HG02970 (cell line): Measurements from ENCODE around the gene SMIM44.

ENCODE experiments used
- ATAC-seq: cut with Tn5 transposase; IDR thresholded peaks from one replicate; pipeline ENCODE4 v1.9.1; 2021; ENCODE audit warnings: mild to moderate bottlenecking, moderate library complexity, moderate number of reproducible peaks; ENCODE audit not compliant: unreplicated experiment, low FRiP score

SMIM44 gene

GRCh38 chr19:3444695-3445234, 38.5 kb downstream of the SMIM44 start:
- no peak for ATAC-seq

DNA sequence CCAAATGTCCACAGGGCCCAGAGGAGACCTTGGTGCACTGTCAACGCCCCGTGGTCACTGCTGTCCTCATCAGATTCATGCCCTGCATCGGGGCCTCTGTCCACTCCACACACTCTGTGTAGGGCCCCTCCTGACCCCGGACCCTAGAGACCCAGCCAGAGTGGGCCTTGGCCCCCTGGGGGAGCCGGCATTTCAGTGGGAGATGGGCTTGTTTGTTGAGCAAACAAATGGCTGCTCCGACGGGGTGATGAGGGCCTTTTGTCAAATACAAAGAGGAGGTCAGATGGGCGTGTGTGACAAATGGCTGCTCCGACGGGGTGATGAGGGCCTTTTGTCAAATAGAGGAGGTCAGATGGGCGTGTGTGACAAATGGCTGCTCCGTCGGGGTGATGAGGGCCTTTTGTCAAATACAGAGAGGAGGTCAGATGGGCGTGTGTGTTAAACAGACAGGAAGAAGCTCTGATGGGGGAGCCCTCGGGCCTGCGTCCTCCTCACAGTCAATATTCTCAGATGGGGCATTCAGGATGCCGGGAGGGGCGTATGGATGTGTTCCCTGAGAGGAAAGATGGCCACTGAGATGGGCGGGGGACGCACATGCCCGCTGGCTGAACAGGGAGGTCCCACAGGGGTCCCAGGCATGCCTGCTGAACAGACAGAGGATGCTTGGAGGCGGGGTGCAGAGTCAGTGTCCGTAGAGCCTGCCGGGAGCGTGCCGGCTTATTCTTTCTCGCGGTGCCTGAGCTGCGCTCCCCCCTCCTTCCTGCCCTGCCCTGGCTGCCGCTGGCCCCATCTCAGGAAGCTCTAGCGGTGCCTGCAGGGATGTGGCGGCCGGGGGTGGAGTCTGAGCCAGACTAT, 39.2 kb downstream of the SMIM44 start:
- no peak for ATAC-seq

DNA sequence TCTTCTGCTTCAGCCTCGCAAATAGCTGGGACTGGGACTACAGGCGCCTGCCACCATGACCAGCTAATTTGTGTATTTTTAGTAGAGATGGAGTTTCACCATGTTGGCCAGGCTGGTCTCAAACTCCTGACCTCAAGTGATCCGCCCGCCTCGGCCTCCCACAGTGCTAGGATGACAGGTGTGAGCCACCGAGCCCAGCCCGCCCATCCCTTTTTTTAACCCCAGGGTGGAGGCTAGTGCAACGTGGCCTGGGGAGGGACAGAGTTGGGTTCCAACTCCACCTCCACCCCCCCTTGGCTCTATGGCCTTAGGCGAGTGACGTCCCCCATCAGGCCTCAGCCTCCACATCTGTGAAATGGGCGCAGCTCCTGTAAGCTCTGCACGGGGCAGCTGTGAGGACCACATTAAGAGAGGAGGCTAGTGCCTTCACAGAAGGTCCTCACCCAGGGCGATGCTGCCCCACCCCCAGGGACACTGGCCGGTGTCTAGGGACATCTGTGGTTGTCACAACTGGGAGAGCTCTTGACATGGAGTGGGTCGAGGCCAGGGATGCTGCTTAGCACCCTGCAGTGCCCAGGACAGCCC, 40.7 kb downstream of the SMIM44 start:
- no peak for ATAC-seq

- no peak for ATAC-seq
Observed at GRCh38 chr19:3441986-3442329, 41.3 kb downstream of the SMIM44 start.

GRCh38 chr19:3441089-3441985, 41.9 kb downstream of the SMIM44 start:
- no peak for ATAC-seq

DNA sequence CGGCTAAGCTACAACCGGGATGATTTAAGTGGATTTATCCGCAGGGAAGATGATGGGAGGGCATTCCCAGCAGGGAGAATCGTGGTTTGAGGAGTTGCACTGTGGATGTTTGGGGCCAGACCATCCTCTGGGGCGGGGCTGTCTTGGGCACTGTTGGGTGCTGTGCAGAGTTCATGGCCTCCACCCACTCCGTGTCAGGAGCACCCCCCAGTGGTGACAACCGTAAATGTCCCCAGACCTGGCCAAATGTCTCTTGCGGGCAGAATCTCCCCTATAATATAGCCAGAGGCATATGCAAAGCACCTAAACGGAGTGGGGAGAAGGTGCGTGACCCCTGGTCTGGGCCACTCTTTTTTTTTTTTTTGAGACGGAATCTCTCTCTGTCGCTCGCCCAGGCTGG, 43.2 kb downstream of the SMIM44 start:
- ATAC-seq = no peak

GRCh38 chr19:3434630-3435553, 48.3 kb downstream of the SMIM44 start:
- peak; percentile 89 for ATAC-seq

DNA sequence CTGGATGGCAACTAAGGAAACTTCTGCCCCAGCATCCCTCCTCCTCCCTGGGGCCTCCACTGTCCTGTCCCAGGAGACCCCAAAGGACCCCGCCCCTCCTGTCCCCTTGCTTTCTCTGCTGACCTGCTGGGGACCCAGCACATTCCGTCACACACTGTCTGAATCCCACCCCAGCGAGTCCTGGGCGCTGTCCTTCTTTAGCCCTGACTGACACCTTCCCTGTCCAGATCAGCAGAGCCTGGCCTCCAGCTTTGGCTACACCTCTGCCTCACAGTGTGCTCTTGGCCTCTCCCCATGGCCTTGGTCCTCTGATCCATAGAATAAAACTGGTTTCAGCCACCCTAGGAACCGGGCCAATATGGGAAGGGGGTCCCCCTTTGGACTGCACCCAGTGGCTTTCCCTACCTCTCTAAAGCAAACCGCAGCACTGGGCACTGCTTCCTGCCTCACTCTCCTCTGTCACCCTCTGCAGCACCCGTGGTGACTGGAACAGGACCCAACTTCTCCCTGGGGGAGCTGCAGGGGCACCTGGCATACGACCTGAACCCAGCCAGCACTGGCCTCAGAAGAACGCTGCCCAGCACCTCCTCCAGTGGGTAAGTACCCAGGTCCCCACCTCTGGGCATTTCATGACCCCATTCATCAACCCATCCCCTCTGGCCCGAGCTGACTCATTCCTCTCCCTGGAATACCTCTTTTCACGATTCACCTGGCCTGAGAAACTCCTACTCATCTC, 49.3 kb downstream of the SMIM44 start:
- no peak for ATAC-seq

- ATAC-seq = no peak
Observed at GRCh38 chr19:3433313-3433712, 49.9 kb downstream of the SMIM44 start.
